ENCODE measurements around the gene MRPL51.

MRPL51 gene

GRCh38 chr12:6527711-6528110 is 34.6 kb upstream of the MRPL51 start:
- H3K4me3 ChIP-seq (IDR thresholded peaks at IDR 0.05; ENCODE audit: insufficient read depth, low read depth, low read length), result no peak overlapping the region
- no peak overlapping the region for H3K9ac ChIP-seq
- no peak overlapping the region for H3K4me2 ChIP-seq
- peaks cover 12% of the 10 kb centered on the region; the same call in 1 of the 2 replicates for H3K36me3 ChIP-seq (ENCODE audit: insufficient read depth)
- TF ChIP-seq, protein P1, sequence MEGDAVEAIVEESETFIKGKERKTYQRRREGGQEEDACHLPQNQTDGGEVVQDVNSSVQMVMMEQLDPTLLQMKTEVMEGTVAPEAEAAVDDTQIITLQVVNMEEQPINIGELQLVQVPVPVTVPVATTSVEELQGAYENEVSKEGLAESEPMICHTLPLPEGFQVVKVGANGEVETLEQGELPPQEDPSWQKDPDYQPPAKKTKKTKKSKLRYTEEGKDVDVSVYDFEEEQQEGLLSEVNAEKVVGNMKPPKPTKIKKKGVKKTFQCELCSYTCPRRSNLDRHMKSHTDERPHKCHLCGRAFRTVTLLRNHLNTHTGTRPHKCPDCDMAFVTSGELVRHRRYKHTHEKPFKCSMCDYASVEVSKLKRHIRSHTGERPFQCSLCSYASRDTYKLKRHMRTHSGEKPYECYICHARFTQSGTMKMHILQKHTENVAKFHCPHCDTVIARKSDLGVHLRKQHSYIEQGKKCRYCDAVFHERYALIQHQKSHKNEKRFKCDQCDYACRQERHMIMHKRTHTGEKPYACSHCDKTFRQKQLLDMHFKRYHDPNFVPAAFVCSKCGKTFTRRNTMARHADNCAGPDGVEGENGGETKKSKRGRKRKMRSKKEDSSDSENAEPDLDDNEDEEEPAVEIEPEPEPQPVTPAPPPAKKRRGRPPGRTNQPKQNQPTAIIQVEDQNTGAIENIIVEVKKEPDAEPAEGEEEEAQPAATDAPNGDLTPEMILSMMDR (conservative IDR thresholded peaks at IDR 0.05; ENCODE audit: low read depth, low read length), result no peak
- no peaks in the 10 kb centered on the region for H3K27me3 ChIP-seq (ENCODE audit: insufficient read depth, low read depth)
- H4K20me1 ChIP-seq (ENCODE audit: insufficient read depth), result no peaks in the 10 kb centered on the region
- peaks cover 21% of the 10 kb centered on the region for H3K4me1 ChIP-seq (ENCODE audit: low read depth, poor library complexity, severe bottlenecking)
- H2AFZ ChIP-seq (ENCODE audit: low read depth), result no peak overlapping the region
- H3K79me2 ChIP-seq (ENCODE audit: insufficient read depth, low read depth), result 0 out of 2 replicates have a peak, but pooled peaks cover 8% of the 10 kb centered on the region
- no peak overlapping the region for H3K27ac ChIP-seq

DNA sequence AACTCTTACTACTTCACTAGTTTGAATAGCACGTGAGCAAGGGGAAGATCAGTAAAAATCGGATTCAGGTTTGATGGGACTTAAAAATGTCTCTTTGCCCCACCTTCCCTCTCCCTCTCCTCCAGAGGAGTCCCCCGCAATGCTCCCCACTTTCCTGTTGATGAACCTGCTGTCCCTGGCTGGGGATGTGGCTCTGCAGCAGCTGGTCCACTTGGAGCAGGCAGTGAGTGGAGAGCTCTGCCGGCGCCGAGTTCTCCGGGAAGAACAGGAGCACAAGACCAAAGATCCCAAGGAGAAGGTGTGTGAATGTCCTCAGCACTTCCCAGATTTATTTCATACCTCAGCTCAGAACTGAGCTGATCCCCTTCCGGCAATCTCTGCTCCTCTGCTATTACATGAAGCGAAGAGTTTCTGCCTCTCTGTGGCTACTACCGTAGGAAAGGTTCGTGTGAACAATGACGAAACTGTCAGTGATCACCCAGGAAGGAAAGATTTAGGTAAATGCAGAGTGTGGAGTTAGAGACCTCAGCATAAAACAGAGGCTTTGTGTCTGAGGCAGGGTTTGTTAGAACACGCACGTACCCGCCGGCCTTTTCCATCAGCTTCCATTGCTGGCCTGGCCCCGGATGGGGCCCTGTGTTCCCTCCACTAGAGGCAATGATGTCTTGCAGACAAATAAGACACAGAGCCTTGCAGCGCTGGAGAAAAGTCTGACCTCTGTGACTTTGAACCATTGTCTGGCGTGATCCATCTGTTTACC is 33.9 kb upstream of the MRPL51 start:
- H3K79me2 ChIP-seq (ENCODE audit: insufficient read depth, low read depth), result 0 out of 2 replicates have a peak, but pooled peaks cover 6% of the 10 kb centered on the region
- TF ChIP-seq, protein P1 (conservative IDR thresholded peaks at IDR 0.05; ENCODE audit: low read depth, low read length), result no peak
- no peaks in the 10 kb centered on the region for H3K27me3 ChIP-seq (ENCODE audit: insufficient read depth, low read depth)
- H3K9ac ChIP-seq, result no peak overlapping the region
- H3K4me1 ChIP-seq (ENCODE audit: low read depth, poor library complexity, severe bottlenecking), result peaks cover 17% of the 10 kb centered on the region
- H3K27ac ChIP-seq, result no peak overlapping the region
- H3K4me2 ChIP-seq, result no peak overlapping the region
- peaks cover 12% of the 10 kb centered on the region; the same call in 1 of the 2 replicates for H3K36me3 ChIP-seq (ENCODE audit: insufficient read depth)
- no peaks in the 10 kb centered on the region for H4K20me1 ChIP-seq (ENCODE audit: insufficient read depth)
- H2AFZ ChIP-seq (ENCODE audit: low read depth), result no peak overlapping the region
- H3K4me3 ChIP-seq (IDR thresholded peaks at IDR 0.05; ENCODE audit: insufficient read depth, low read depth, low read length), result no peak overlapping the region

- TF ChIP-seq, protein P1 (conservative IDR thresholded peaks at IDR 0.05; ENCODE audit: low read depth, low read length), result no peak
- Histone ChIP-seq H3K79me2 (ENCODE audit: insufficient read depth, low read depth) (no peaks in the 10 kb centered on the region), H3K9ac (no peak overlapping the region), H2AFZ (ENCODE audit: low read depth) (no peak overlapping the region), H3K4me2 (no peak overlapping the region), H3K27me3 (ENCODE audit: insufficient read depth, low read depth) (no peaks in the 10 kb centered on the region), H4K20me1 (ENCODE audit: insufficient read depth) (no peaks in the 10 kb centered on the region), H3K4me3 (IDR thresholded peaks at IDR 0.05; ENCODE audit: insufficient read depth, low read depth, low read length) (no peak overlapping the region), H3K27ac (no peak overlapping the region), H3K36me3 (ENCODE audit: insufficient read depth) (peaks cover 14% of the 10 kb centered on the region; the same call in 1 of the 2 replicates), H3K4me1 (ENCODE audit: low read depth, poor library complexity, severe bottlenecking) (peaks cover 10% of the 10 kb centered on the region)
Measured at GRCh38 chr12:6526201-6526600, 33.1 kb upstream of the MRPL51 start.

DNA sequence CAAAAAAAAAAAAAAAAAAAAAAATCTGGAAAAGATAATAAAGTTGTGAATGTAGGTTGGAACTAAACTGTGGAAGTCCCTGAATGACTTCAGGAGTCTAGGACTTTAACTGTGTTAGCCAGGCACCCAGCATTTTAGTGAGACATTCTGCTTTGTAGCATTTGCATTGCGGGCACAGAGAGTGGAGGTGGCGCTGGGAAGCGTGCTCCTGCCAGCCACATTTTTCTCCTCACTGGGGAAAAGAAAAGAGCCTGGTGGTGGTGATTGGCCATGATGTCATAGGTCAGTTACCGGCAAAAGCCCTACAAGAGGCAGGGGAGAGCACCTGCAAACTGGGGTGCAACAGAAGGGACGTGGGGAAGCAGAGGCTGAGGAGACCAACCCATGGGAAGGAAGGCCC is 31.6 kb upstream of the MRPL51 start:
- Histone ChIP-seq H2AFZ (ENCODE audit: low read depth) (no peak overlapping the region), H3K27me3 (ENCODE audit: insufficient read depth, low read depth) (no peaks in the 10 kb centered on the region), H3K9ac (no peak overlapping the region), H3K79me2 (ENCODE audit: insufficient read depth, low read depth) (no peaks in the 10 kb centered on the region), H3K27ac (no peak overlapping the region), H3K4me2 (no peak overlapping the region), H3K4me1 (ENCODE audit: low read depth, poor library complexity, severe bottlenecking) (no peaks in the 10 kb centered on the region), H3K36me3 (ENCODE audit: insufficient read depth) (peaks cover 7% of the 10 kb centered on the region; the same call in 1 of the 2 replicates), H4K20me1 (ENCODE audit: insufficient read depth) (no peaks in the 10 kb centered on the region), H3K4me3 (IDR thresholded peaks at IDR 0.05; ENCODE audit: insufficient read depth, low read depth, low read length) (no peak overlapping the region)
- TF ChIP-seq, protein P1 (conservative IDR thresholded peaks at IDR 0.05; ENCODE audit: low read depth, low read length), result no peak

Data from KMS-11 (cell line).